IMR-90 (cell line): ENCODE results near the gene MPPED2. TPM values are rescaled to one million over a fixed set of nuclear protein-coding genes. Genes with fewer than 3 reads are reported as not detected.

Experiments used
- ATAC-seq: fragments of 200-7000 bp; cut with Tn5 transposase; 2 replicates; pipeline ENCODE4 v1.9.1; 2020; ENCODE audit warnings: low read depth, mild to moderate bottlenecking, moderate library complexity
- BruUV-seq: library from RNA; stranded (reverse); fragments of 400-500 nt; replicated peaks from 2 replicates; lab custom pipeline; 2021; lab: Mats Ljungman, UMichigan
- CTCF ChIA-PET: fragments of 300-600 bp; formaldehyde crosslinking; extraction: SDS; loops from one replicate; lab custom pipeline; 2021; ENCODE audit warnings: antibody characterized with exemption; lab: Yijun Ruan, JAX
- POLR2A ChIA-PET: fragments of 300-600 bp; sonication (Branson Sonifier 250); formaldehyde crosslinking; loops from one replicate; lab custom pipeline; 2022; ENCODE audit warnings: antibody characterized with exemption; ENCODE audit not compliant: unreplicated experiment; lab: Charles Lee
- DNase-seq: peaks from one replicate; pipeline ENCODE4 v3.0.0; 2013
- H2AFZ ChIP-seq: replicated peaks from 2 replicates; pipeline ENCODE3; 2013; ENCODE audit warnings: low read length, mild to moderate bottlenecking; ENCODE audit not compliant: poor library complexity
- H2AK5ac ChIP-seq: 2 replicates; pipeline ENCODE4 v1.6.1; 2013; ENCODE audit warnings: low read depth, low read length, inconsistent platforms
- H2AK9ac ChIP-seq: replicated peaks from 2 replicates; pipeline ENCODE3; 2013; ENCODE audit warnings: mild to moderate bottlenecking, low read depth, low read length, moderate library complexity; ENCODE audit not compliant: poor library complexity
- H2BK120ac ChIP-seq: 2 replicates; pipeline ENCODE4 v1.6.1; 2013; ENCODE audit warnings: low read depth, low read length, inconsistent platforms
- H2BK15ac ChIP-seq: 3 replicates; pipeline ENCODE4 v1.6.1; 2013; ENCODE audit warnings: low read depth, low read length, inconsistent platforms
- H2BK20ac ChIP-seq: 2 replicates; pipeline ENCODE4 v1.6.1; 2013; ENCODE audit warnings: low read depth, mild to moderate bottlenecking, inconsistent platforms, low read length, moderate library complexity
- H2BK5ac ChIP-seq: 2 replicates; pipeline ENCODE4 v1.6.1; 2013; ENCODE audit warnings: mild to moderate bottlenecking, low read depth, low read length, inconsistent platforms; ENCODE audit not compliant: poor library complexity, severe bottlenecking
- H3K14ac ChIP-seq: replicated peaks from 2 replicates; pipeline ENCODE4 v1.6.1; 2013; ENCODE audit warnings: low read depth, low read length, inconsistent platforms
- H3K18ac ChIP-seq: 2 replicates; pipeline ENCODE4 v1.6.1; 2013; ENCODE audit warnings: low read depth, low read length, control low read depth
- H3K23ac ChIP-seq: 2 replicates; pipeline ENCODE4 v1.6.1; 2013; ENCODE audit warnings: low read depth, low read length, inconsistent platforms
- H3K27ac ChIP-seq: 2 replicates; pipeline ENCODE4 v1.5.1; 2013; ENCODE audit warnings: mild to moderate bottlenecking, control low read depth, low read length; ENCODE audit not compliant: insufficient read depth
- H3K27me3 ChIP-seq: 2 replicates; pipeline ENCODE4 v1.6.1; 2013; ENCODE audit warnings: low read length; ENCODE audit not compliant: control insufficient read depth, insufficient read depth
- H3K36me3 ChIP-seq: 2 replicates; pipeline ENCODE4 v1.6.1; 2013; ENCODE audit warnings: low read length, mixed read lengths; ENCODE audit not compliant: control insufficient read depth, insufficient read depth
- H3K4ac ChIP-seq: 2 replicates; pipeline ENCODE4 v1.6.1; 2013; ENCODE audit warnings: low read depth, low read length, inconsistent platforms
- H3K4me1 ChIP-seq: 2 replicates; pipeline ENCODE4 v1.6.1; 2013; ENCODE audit warnings: low read length, mixed read lengths; ENCODE audit not compliant: control insufficient read depth, insufficient read depth
- H3K4me2 ChIP-seq: 2 replicates; pipeline ENCODE4 v1.6.1; 2013; ENCODE audit warnings: low read depth, mild to moderate bottlenecking, control low read depth, low read length, moderate library complexity
- H3K4me3 ChIP-seq: 2 replicates; pipeline ENCODE4 v1.5.1; 2013; ENCODE audit warnings: low read depth, mild to moderate bottlenecking, control low read depth, low read length, moderate library complexity; ENCODE audit not compliant: insufficient read depth
- H3K56ac ChIP-seq: 2 replicates; pipeline ENCODE4 v1.6.1; 2013; ENCODE audit warnings: low read length, inconsistent platforms; ENCODE audit not compliant: insufficient read depth; ENCODE audit errors: extremely low read depth
- H3K79me1 ChIP-seq, 2 experiments: 2 replicates each; pipeline ENCODE4 v1.6.1; 2013; ENCODE audit warnings: low read length in 2 of 2, inconsistent platforms in 1 of 2, low read depth in 1 of 2
- H3K9ac ChIP-seq: 2 replicates; pipeline ENCODE4 v1.6.1; 2013; ENCODE audit warnings: low read depth, low read length, control low read depth
- H3K9me1 ChIP-seq: 2 replicates; pipeline ENCODE4 v1.6.1; 2013; ENCODE audit warnings: low read length, inconsistent platforms; ENCODE audit not compliant: insufficient read depth
- H3K9me3 ChIP-seq: 2 replicates; pipeline ENCODE4 v1.6.1; 2013; ENCODE audit warnings: low read length; ENCODE audit not compliant: control insufficient read depth, insufficient read depth
- H4K20me1 ChIP-seq: 2 replicates; pipeline ENCODE4 v1.6.1; 2013; ENCODE audit warnings: low read length, inconsistent platforms; ENCODE audit not compliant: insufficient read depth
- H4K5ac ChIP-seq: 2 replicates; pipeline ENCODE4 v1.6.1; 2013; ENCODE audit warnings: mild to moderate bottlenecking, low read depth, low read length, control low read depth
- H4K8ac ChIP-seq, 2 experiments: 2 replicates each; pipeline ENCODE4 v1.6.1; 2013; ENCODE audit warnings: low read depth in 2 of 2, low read length in 2 of 2, control low read depth in 1 of 2, inconsistent platforms in 1 of 2
- H4K91ac ChIP-seq: 2 replicates; pipeline ENCODE4 v1.6.1; 2013; ENCODE audit warnings: low read depth, low read length, inconsistent platforms; ENCODE audit not compliant: insufficient read depth
- CHD1 ChIP-seq: IDR thresholded peaks from 2 replicates; pipeline ENCODE4 v1.6.1; 2012; ENCODE audit warnings: low read depth, low read length, improper control_type of control experiment
- POLR2A ChIP-seq: IDR thresholded peaks from 2 replicates; pipeline ENCODE4 v1.6.1; 2012; ENCODE audit warnings: mild to moderate bottlenecking, low read depth, low read length
- RCOR1 ChIP-seq: IDR thresholded peaks from 2 replicates; pipeline ENCODE4 v1.6.1; 2012; ENCODE audit warnings: mild to moderate bottlenecking, low read length, improper control_type of control experiment; ENCODE audit not compliant: insufficient replicate concordance
- dilution Hi-C: fragments of 300-500 bp; cut with HindIII; formaldehyde crosslinking; loops from one replicate; pipeline ENCODE4 v1.14.3; 2018; ENCODE audit warnings: low sequenced_read_pairs; ENCODE audit not compliant: unreplicated experiment
- in situ Hi-C: fragments of 300-500 bp; cut with MboI; formaldehyde crosslinking; loops from 3 replicates; pipeline ENCODE4 v1.14.3; 2019; ENCODE audit warnings: low sequenced_read_pairs, inconsistent platforms, mixed read lengths
- intact Hi-C: fragments of 100-400 bp; cut with micrococcal nuclease; formaldehyde crosslinking; loops from 2 replicates; pipeline ENCODE4 v1.10.0; 2022
- polyA plus RNA-seq, 3 experiments: library from polyadenylated mRNA; depleted of rRNA; stranded (reverse); fragments of >200 nt; gene quantifications; 2 replicates each; pipeline ENCODE4 v1.2.3, GENCODE V29; 2012; ENCODE audit warnings: low replicate concordance in 1 of 3
- total RNA-seq: library from RNA; depleted of rRNA; stranded (reverse); fragments of >200 nt; gene quantifications from 2 replicates; pipeline ENCODE4 v1.2.3, GENCODE V29; 2012

MPPED2 gene
- total and polyA plus RNA-seq, 2 of the 4 experiments (the other 2 are of a cell fraction) = 0.10 TPM; not detected in 1

- Histone ChIP-seq H4K91ac (no peak overlapping the region), H3K18ac (no peak overlapping the region), H3K9me1 (no peaks in the 10 kb centered on the region), H3K9ac (no peak overlapping the region), H3K36me3 (no peaks in the 10 kb centered on the region), H3K4me2 (no peak overlapping the region), H3K4me1 (no peaks in the 10 kb centered on the region), H4K20me1 (no peaks in the 10 kb centered on the region), H2AK5ac (no peak overlapping the region), H3K79me1 (no peaks in the 10 kb centered on the region), H2AK9ac (no peak overlapping the region), H3K9me3 (no peaks in the 10 kb centered on the region), H4K8ac (no peak overlapping the region), H3K4ac (no peak overlapping the region), H4K5ac (no peak overlapping the region), H3K27ac (no peak overlapping the region), H2BK15ac (no peak overlapping the region), H3K23ac (no peak overlapping the region), H3K4me3 (no peak overlapping the region), H2BK120ac (no peak overlapping the region), H2BK20ac (no peak overlapping the region), H3K56ac (no peak overlapping the region), H2AFZ (no peak overlapping the region), H2BK5ac (no peak overlapping the region), H3K14ac (no peak overlapping the region), H3K27me3 (no peaks in the 10 kb centered on the region)
- intact Hi-C loops (no loop called here), dilution Hi-C loops (no loop called here), in situ Hi-C loops (no loop called here)
- ATAC-seq (no peak), DNase-seq (no peak)
- ChIA-PET POLR2A (no interaction called here), CTCF (no interaction called here)
- BruUV-seq = no TSS peak
- TF ChIP-seq RCOR1 (no peak), CHD1 (no peak), POLR2A (no peak)
Observed at GRCh38 chr11:30617762-30618161, 31.6 kb upstream of the MPPED2 start.
